HepG2 (cell line): ENCODE measurements around the gene ANKS4B. TPM values are rescaled to one million over a fixed set of nuclear protein-coding genes. Genes with fewer than 3 reads are reported as not detected.
A peak's percentile ranks its signal among the peaks of the same experiment; 100 is the strongest.

Experiments
- ETV6 ChIP-seq: sonication (generic); formaldehyde crosslinking; conservative IDR thresholded peaks from 2 replicates; pipeline ENCODE4 v1.4.0; 2020; ENCODE audit warnings: missing genetic modification reagents
- HMGA1 ChIP-seq: sonication (generic); formaldehyde crosslinking; conservative IDR thresholded peaks from 2 replicates; pipeline ENCODE4 v1.4.0; 2020; ENCODE audit warnings: missing genetic modification reagents
- HNRNPLL ChIP-seq: fragments of 200-400 bp; formaldehyde crosslinking; IDR thresholded peaks from 2 replicates; pipeline ENCODE4 v1.6.1; 2017; ENCODE audit warnings: mild to moderate bottlenecking, low read depth, low read length; ENCODE audit not compliant: poor library complexity, severe bottlenecking
- LCORL ChIP-seq, 2 experiments: fragments of 450-650 bp in 1 of 2; sonication (generic) in 1 of 2; formaldehyde crosslinking in 1 of 2; IDR thresholded peaks; 2 replicates each; pipeline versions ENCODE4 v1.5.0 to v1.6.1; 2017 to 2020; ENCODE audit warnings: antibody characterized with exemption in 1 of 2, missing genetic modification reagents in 1 of 2
- MATR3 ChIP-seq: sonication (generic); formaldehyde crosslinking; IDR thresholded peaks from 2 replicates; pipeline ENCODE4 v1.4.0; 2020; ENCODE audit warnings: missing genetic modification reagents
- SKI ChIP-seq: fragments of 450-650 bp; IDR thresholded peaks from one replicate; pipeline ENCODE4 v1.6.1; 2018; ENCODE audit warnings: mild to moderate bottlenecking; ENCODE audit not compliant: partially characterized antibody
- SP2 ChIP-seq: sonication (generic); formaldehyde crosslinking; IDR thresholded peaks from 2 replicates; pipeline ENCODE4 v1.5.1; 2020; ENCODE audit warnings: mild to moderate bottlenecking, missing genetic modification reagents
- ZFAT ChIP-seq: sonication (generic); formaldehyde crosslinking; conservative IDR thresholded peaks from 2 replicates; pipeline ENCODE4 v1.8.1; 2023; ENCODE audit warnings: missing genetic modification reagents, inconsistent platforms
- ZNF446 ChIP-seq: sonication (generic); formaldehyde crosslinking; IDR thresholded peaks from 2 replicates; pipeline ENCODE4 v1.5.0; 2020; ENCODE audit warnings: mild to moderate bottlenecking, missing genetic modification reagents
- ZNF451 ChIP-seq: sonication (generic); formaldehyde crosslinking; IDR thresholded peaks from 2 replicates; pipeline ENCODE4 v1.5.0; 2020; ENCODE audit warnings: mild to moderate bottlenecking, missing genetic modification reagents
- ZNF672 ChIP-seq: sonication (generic); formaldehyde crosslinking; IDR thresholded peaks from 2 replicates; pipeline ENCODE4 v1.8.1; 2022; ENCODE audit warnings: missing genetic modification reagents
- polyA plus RNA-seq, 8 experiments: library from polyadenylated mRNA; depleted of rRNA in 3 of 8; stranded (reverse) in 7 of 8; unstranded in 1 of 8; fragments of >200 nt; fragmentation: Illumina TruSeq in 4 of 8; extraction: Trizol in 4 of 8; gene quantifications; 2 replicates each; pipeline versions ENCODE4 v1.2.1 to v1.2.3, GENCODE V29; 2011 to 2016; ENCODE audit warnings: low read depth in 4 of 8, missing spikeins in 1 of 8, mixed read lengths in 1 of 8; ENCODE audit not compliant: insufficient read depth in 1 of 8
- total RNA-seq, 5 experiments: library from RNA; depleted of rRNA; stranded (reverse); fragments of >200 nt; fragmentation: Illumina TruSeq; extraction: Trizol; gene quantifications; 2 replicates each; pipeline ENCODE4 v1.2.3, GENCODE V29; 2016; ENCODE audit warnings: low read depth in 1 of 5
- TF ChIP-seq, protein P1 (sequence below), 2 experiments: sonication (generic) in 1 of 2; formaldehyde crosslinking in 1 of 2; IDR thresholded peaks; 2 replicates each; pipeline versions ENCODE4 v1.6.1 to v1.9.0; 2014 to 2022; ENCODE audit warnings: antibody characterized with exemption in 1 of 2, borderline replicate concordance in 1 of 2, inconsistent platforms in 1 of 2, low read depth in 1 of 2, missing genetic modification reagents in 1 of 2
- TF ChIP-seq, protein P2 (sequence below): sonication (generic); formaldehyde crosslinking; IDR thresholded peaks from 2 replicates; pipeline ENCODE4 v1.8.0; 2023; ENCODE audit warnings: mild to moderate bottlenecking, missing genetic modification reagents
- TF ChIP-seq, protein P3 (sequence below): sonication (generic); formaldehyde crosslinking; IDR thresholded peaks from 2 replicates; pipeline ENCODE4 v1.8.0; 2022; ENCODE audit warnings: missing genetic modification reagents, low read depth, mild to moderate bottlenecking, borderline replicate concordance
- TF ChIP-seq, protein P4 (sequence below): sonication (generic); formaldehyde crosslinking; IDR thresholded peaks from 2 replicates; pipeline ENCODE4 v1.4.0; 2020; ENCODE audit warnings: missing genetic modification reagents, low read depth, mild to moderate bottlenecking, borderline replicate concordance
- TF ChIP-seq, protein P5 (sequence below): sonication (generic); formaldehyde crosslinking; IDR thresholded peaks from 2 replicates; pipeline ENCODE4 v1.5.0; 2020; ENCODE audit warnings: mild to moderate bottlenecking, missing genetic modification reagents

ANKS4B gene
- total and polyA plus RNA-seq, 2 of the 13 experiments (the other 11 are each of a cell fraction or from before 2014, with no cell fraction given), result 6.5 to 30.0 TPM

DNA sequence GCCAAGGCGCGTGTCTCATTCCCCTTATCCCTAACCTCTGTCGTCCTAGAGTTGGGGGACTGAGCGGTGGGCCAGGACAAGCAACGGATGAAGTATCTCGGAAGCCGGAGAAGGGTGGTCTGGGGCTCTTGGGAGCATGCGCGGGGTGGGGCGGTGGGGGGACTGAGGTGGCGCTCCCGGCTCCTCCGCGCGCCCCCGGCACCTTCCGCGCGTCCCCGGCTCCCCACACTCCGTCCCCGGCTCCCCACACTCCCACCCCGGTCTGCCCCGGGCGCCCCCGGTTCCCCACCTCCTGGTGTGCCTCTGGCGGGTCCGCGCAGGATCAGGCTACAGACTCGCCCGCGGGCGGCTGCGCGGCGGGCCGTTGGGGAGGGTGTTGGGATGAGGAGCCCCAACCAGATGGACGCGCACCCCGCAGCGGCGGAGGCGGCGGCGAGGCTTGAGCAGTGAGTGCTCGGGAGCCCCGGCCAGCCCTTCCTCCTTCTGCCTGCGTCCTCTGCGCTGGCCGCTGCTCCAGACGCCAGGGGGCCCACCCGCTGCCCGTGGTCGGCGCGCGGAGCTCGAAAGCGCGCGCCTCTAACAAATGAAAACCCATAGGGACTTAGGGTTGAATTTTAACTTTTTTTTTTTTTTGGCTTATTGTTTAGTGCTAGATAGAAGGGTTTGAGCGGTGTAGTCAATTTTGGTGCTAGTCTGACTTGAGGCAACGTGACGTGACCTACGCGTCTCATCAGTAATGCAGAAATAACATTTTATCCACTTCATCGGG is 50.2 kb downstream of the ANKS4B start (continued):
- TF ChIP-seq, protein P1, sequence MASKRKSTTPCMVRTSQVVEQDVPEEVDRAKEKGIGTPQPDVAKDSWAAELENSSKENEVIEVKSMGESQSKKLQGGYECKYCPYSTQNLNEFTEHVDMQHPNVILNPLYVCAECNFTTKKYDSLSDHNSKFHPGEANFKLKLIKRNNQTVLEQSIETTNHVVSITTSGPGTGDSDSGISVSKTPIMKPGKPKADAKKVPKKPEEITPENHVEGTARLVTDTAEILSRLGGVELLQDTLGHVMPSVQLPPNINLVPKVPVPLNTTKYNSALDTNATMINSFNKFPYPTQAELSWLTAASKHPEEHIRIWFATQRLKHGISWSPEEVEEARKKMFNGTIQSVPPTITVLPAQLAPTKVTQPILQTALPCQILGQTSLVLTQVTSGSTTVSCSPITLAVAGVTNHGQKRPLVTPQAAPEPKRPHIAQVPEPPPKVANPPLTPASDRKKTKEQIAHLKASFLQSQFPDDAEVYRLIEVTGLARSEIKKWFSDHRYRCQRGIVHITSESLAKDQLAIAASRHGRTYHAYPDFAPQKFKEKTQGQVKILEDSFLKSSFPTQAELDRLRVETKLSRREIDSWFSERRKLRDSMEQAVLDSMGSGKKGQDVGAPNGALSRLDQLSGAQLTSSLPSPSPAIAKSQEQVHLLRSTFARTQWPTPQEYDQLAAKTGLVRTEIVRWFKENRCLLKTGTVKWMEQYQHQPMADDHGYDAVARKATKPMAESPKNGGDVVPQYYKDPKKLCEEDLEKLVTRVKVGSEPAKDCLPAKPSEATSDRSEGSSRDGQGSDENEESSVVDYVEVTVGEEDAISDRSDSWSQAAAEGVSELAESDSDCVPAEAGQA (IDR thresholded peaks at IDR 0.05; ENCODE audit: low read depth), result no peak
- TF ChIP-seq, protein P1 (CRISPR knock-in tag; IDR thresholded peaks at IDR 0.05; ENCODE audit: borderline replicate concordance), result 0 out of 2 replicates have a peak, but pooled peaks have one; percentile 5
- TF ChIP-seq HMGA1 (CRISPR knock-in tag), result no peak
- 0 out of 2 replicates have a peak, but pooled peaks have one; percentile 32 for TF ChIP-seq ZNF446 (CRISPR knock-in tag)
- no peak for TF ChIP-seq ZNF672
- 0 out of 2 replicates have a peak, but pooled peaks have one; percentile 63 for TF ChIP-seq ETV6 (CRISPR knock-in tag)
- peak; percentile 69; the same call in 1 of the 2 replicates for TF ChIP-seq ZNF451 (CRISPR knock-in tag)
- TF ChIP-seq, protein P2, sequence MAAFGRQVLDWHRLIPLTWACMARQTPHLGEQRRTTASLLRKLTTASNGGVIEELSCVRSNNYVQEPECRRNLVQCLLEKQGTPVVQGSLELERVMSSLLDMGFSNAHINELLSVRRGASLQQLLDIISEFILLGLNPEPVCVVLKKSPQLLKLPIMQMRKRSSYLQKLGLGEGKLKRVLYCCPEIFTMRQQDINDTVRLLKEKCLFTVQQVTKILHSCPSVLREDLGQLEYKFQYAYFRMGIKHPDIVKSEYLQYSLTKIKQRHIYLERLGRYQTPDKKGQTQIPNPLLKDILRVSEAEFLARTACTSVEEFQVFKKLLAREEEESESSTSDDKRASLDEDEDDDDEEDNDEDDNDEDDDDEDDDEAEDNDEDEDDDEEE (CRISPR knock-in tag), result no peak
- peak; percentile 97 for TF ChIP-seq HNRNPLL
- TF ChIP-seq, protein P3, sequence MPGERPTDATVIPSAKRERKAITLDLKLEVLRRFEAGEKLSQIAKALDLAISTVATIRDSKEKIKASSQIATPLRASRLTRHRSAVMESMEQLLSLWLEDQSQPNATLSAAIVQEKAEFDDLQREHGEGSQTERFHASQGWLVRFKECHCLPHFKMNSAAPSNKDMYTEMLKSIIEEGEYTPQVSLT (CRISPR knock-in tag), result no peak
- no peak for TF ChIP-seq SKI
- TF ChIP-seq, protein P4, sequence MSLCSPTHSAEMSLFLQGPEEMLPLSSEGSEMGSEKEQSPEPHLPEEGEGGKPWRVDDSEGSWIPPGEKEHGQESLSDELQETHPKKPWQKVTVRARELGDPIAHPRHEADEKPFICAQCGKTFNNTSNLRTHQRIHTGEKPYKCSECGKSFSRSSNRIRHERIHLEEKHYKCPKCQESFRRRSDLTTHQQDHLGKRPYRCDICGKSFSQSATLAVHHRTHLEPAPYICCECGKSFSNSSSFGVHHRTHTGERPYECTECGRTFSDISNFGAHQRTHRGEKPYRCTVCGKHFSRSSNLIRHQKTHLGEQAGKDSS (CRISPR knock-in tag), result peak; percentile 93
- TF ChIP-seq SP2 (CRISPR knock-in tag), result no peak
- TF ChIP-seq ZFAT (CRISPR knock-in tag), result no peak
- TF ChIP-seq LCORL (IDR thresholded peaks at IDR 0.05), result no peak
- 0 out of 2 replicates have a peak, but pooled peaks have one; percentile 33 for TF ChIP-seq LCORL (CRISPR knock-in tag; IDR thresholded peaks at IDR 0.05)
- TF ChIP-seq, protein P5, sequence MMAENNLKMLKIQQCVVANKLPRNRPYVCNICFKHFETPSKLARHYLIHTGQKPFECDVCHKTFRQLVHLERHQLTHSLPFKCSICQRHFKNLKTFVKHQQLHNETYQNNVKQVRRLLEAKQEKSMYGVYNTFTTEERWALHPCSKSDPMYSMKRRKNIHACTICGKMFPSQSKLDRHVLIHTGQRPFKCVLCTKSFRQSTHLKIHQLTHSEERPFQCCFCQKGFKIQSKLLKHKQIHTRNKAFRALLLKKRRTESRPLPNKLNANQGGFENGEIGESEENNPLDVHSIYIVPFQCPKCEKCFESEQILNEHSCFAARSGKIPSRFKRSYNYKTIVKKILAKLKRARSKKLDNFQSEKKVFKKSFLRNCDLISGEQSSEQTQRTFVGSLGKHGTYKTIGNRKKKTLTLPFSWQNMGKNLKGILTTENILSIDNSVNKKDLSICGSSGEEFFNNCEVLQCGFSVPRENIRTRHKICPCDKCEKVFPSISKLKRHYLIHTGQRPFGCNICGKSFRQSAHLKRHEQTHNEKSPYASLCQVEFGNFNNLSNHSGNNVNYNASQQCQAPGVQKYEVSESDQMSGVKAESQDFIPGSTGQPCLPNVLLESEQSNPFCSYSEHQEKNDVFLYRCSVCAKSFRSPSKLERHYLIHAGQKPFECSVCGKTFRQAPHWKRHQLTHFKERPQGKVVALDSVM (CRISPR knock-in tag), result peak; percentile 29; the same call in 1 of the 2 replicates
- TF ChIP-seq MATR3 (CRISPR knock-in tag), result peak; percentile 61; the same call in 1 of the 2 replicates
